ENCODE data around the gene PRKAR2A. TPM values are rescaled to one million over a fixed set of nuclear protein-coding genes. Genes with fewer than 3 reads are reported as not detected.
"Not testable (repeated sequence)": the region's sequence is repeated elsewhere in the genome, so short reads cannot be mapped to it uniquely, and the experiment has no call there.

Gene PRKAR2A
- total and polyA plus RNA-seq, 4 donors = 12.1 to 28.5 (median 13.9) TPM

DNA sequence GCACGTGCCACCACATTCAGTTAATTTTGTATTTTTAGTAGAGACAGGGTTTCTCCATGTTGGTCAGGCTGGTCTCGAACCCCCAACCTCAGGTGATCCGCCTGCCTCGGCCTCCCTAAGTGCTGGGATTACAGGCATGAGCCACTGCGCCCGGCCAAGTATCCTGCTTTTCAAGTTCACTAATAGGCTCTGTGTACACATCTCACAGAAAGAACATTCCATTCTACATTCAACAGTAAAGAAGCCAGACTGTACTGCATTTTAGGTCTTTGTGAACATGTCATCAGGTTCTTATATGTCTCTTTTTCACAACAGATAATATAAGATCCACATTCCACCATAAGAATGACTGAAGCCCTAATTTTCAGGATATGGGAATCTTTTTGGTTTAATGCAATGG is 88.1 kb downstream of the PRKAR2A start:
- not testable (repeated sequence) for H3K9me3 ChIP-seq (ENCODE audit: control insufficient read depth in 4 of 4, low read length in 3 of 4); H3K4me3 ChIP-seq (ENCODE audit: low read depth in 1 of 3, low read length in 3 of 3); DNase-seq (ENCODE audit: low spot score); H3K27ac ChIP-seq (ENCODE audit: low read depth in 1 of 2, low read length in 2 of 2); H3K27me3 ChIP-seq (ENCODE audit: control insufficient read depth in 4 of 4, insufficient read depth in 4 of 4, low read length in 3 of 4); H3K9ac ChIP-seq (ENCODE audit: low read depth in 1 of 2, low read length in 2 of 2)
- Histone ChIP-seq H3K4me1 (ENCODE audit: control insufficient read depth in 4 of 4, insufficient read depth in 4 of 4, low read length in 3 of 4) (peaks cover 3 to 14% (median 11%) of the 10 kb centered on the region in 4 donors), H3K36me3 (ENCODE audit: control insufficient read depth in 4 of 4, insufficient read depth in 3 of 4, low read depth in 1 of 4, low read length in 3 of 4) (peaks cover 4 to 17% (median 9%) of the 10 kb centered on the region in 4 donors)
- 97% methylated on average over 6 of the region's 6 CpGs for whole genome bisulfite sequencing

- Histone ChIP-seq H3K4me3 (ENCODE audit: low read depth in 1 of 3, low read length in 3 of 3) (no peak overlapping the region), H3K27me3 (ENCODE audit: control insufficient read depth in 4 of 4, insufficient read depth in 4 of 4, low read length in 3 of 4) (no peaks in the 10 kb centered on the region), H3K4me1 (ENCODE audit: control insufficient read depth in 4 of 4, insufficient read depth in 4 of 4, low read length in 3 of 4) (peaks cover 6 to 16% (median 13%) of the 10 kb centered on the region in 4 donors), H3K36me3 (ENCODE audit: control insufficient read depth in 4 of 4, insufficient read depth in 3 of 4, low read depth in 1 of 4, low read length in 3 of 4) (peaks cover 2 to 13% (median 5%) of the 10 kb centered on the region in 4 donors), H3K9ac (ENCODE audit: low read depth in 1 of 2, low read length in 2 of 2) (no peak overlapping the region), H3K27ac (ENCODE audit: low read depth in 1 of 2, low read length in 2 of 2) (no peak overlapping the region), H3K9me3 (ENCODE audit: control insufficient read depth in 4 of 4, low read length in 3 of 4) (no peaks in the 10 kb centered on the region)
- WGBS = 95% methylated on average over 4 of the region's 4 CpGs
- TF ChIP-seq NR2F2 (IDR thresholded peaks at IDR 0.05) (no peak), REST (IDR thresholded peaks at IDR 0.05) (no peak), JUND (IDR thresholded peaks at IDR 0.05) (no peak), FOXA1 (IDR thresholded peaks at IDR 0.05) (no peak), FOXA2 (IDR thresholded peaks at IDR 0.05) (no peak), ATF3 (IDR thresholded peaks at IDR 0.05) (no peak), MAX (IDR thresholded peaks at IDR 0.05) (no peak), HNF4A (conservative IDR thresholded peaks at IDR 0.05) (no peak), HNF4G (IDR thresholded peaks at IDR 0.05) (no peak), RXRA (IDR thresholded peaks at IDR 0.05) (no peak), SP1 (IDR thresholded peaks at IDR 0.05) (no peak), YY1 (IDR thresholded peaks at IDR 0.05) (no peak), RAD21 (IDR thresholded peaks at IDR 0.05) (no peak), EGR1 (IDR thresholded peaks at IDR 0.05; ENCODE audit: low read depth in 2 of 2) (no peak), TAF1 (conservative IDR thresholded peaks at IDR 0.05) (no peak), ZBTB33 (IDR thresholded peaks at IDR 0.05) (no peak)
- TF ChIP-seq, protein P1, sequence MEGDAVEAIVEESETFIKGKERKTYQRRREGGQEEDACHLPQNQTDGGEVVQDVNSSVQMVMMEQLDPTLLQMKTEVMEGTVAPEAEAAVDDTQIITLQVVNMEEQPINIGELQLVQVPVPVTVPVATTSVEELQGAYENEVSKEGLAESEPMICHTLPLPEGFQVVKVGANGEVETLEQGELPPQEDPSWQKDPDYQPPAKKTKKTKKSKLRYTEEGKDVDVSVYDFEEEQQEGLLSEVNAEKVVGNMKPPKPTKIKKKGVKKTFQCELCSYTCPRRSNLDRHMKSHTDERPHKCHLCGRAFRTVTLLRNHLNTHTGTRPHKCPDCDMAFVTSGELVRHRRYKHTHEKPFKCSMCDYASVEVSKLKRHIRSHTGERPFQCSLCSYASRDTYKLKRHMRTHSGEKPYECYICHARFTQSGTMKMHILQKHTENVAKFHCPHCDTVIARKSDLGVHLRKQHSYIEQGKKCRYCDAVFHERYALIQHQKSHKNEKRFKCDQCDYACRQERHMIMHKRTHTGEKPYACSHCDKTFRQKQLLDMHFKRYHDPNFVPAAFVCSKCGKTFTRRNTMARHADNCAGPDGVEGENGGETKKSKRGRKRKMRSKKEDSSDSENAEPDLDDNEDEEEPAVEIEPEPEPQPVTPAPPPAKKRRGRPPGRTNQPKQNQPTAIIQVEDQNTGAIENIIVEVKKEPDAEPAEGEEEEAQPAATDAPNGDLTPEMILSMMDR (IDR thresholded peaks at IDR 0.05; ENCODE audit: low read depth, low read length, missing input control) = no peak
- DNase-seq (ENCODE audit: low spot score) = no peak
Observed at GRCh38 chr3:48759071-48759470, 88.6 kb downstream of the PRKAR2A start.

Data from liver (tissue), 9 donors.